T follicular helper cell (primary cell): ENCODE data around the gene ATP11A.
A peak's percentile ranks its signal among the peaks of the same experiment; 100 is the strongest.
"Not testable (repeated sequence)": the region's sequence is repeated elsewhere in the genome, so short reads cannot be mapped to it uniquely, and the experiment has no call there.

Experiments
- DNase-seq: peaks from one replicate; pipeline ENCODE4 v3.0.0-alpha.2; 2020; ENCODE audit warnings: low read depth

Gene ATP11A

DNA sequence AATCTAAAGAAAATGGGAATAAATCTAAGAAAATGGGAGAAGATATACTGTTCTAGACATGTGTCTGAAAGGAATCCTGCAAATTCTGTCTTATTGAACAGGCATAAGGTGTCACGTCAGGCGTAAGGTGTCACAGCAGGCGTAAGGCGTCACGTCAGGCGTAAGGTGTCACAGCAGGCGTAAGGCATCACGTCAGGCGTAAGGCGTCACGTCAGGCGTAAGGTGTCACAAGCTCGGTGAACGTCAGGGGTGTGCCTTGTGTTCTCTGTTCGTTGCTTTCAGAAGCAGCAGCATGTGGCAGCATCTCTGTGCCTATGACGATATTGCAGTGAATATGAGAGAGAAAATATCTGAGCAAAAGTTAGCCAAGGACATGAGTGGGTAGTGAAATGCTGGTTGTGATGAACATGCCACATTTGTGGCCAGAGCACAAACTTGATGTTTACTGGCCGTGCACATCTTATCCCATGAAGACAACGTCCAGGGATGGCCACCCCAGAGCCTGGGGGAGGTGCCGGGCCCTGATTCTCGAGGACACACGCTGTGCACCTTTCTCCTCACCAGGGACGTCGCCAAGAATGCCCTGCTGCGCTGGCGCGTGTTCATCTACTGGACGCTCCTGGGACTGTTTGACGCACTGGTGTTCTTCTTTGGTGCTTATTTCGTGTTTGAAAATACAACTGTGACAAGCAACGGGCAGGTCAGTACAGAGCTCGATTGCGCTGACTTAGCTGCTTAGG lies 172.2 kb downstream of the ATP11A start:
- no peak for DNase-seq

DNA sequence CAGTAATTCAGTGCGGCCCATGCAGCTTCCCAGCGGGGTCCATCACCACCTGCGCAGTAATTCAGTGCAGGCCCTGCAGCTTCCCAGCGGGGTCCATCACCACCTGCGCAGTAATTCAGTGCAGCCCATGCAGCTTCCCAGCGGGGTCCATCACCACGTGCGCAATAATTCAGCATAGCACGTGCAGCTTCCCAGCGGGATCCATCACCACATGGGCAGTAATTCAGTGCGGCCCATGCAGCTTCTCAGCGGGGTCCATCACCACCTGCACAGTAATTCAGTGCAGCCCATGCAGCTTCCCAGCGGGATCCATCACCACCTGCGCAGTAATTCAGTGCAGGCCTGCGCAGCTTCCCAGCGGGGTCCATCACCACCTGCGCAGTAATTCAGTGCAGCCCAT lies 173.5 kb downstream of the ATP11A start:
- DNase-seq, result not testable (repeated sequence)

DNA sequence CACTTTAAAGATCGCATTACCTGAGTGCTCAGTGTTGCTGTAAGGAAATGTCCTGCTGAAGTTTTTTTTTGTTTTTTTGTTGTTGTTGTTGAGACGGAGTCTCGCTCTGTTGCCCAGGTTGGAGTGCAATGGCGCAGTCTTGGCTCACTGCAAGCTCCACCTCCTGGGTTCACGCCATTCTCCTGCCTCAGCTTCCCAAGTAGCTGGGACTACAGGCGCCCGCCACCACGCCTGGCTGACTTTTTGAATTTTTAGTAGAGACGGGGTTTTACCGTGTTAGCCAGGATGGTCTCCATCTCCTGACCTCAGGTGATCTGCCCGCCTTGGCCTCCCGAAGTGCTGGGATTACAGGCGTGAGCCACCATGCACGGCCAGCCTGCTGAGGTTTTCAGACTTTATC lies 175.6 kb downstream of the ATP11A start:
- not testable (repeated sequence) for DNase-seq

- no peak for DNase-seq
Observed at GRCh38 chr13:112867301-112867711, 177.5 kb downstream of the ATP11A start.

DNA sequence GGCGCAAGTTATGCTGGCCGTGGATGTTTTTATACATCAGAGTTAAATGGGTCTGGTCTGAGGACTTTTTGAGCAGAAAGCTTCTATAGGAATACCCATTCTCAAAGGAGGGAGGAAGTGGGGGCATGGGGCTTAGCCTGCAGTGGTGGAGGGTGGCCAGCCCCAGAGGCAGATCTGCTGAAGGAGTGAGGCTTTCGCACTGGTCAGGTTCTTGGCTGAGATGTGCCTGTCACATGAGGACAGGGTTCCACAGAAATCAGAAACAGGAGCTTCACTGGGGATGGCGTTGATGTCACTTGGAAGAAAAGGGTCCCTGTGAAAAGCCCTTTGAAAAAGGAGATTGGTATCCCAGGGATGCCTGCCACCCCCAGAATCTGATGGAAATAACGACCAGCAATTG lies 178.5 kb downstream of the ATP11A start:
- DNase-seq, result no peak

GRCh38 chr13:112869202-112870050 lies 179.6 kb downstream of the ATP11A start:
- DNase-seq, result no peak

GRCh38 chr13:112870051-112870331 lies 180.2 kb downstream of the ATP11A start:
- no peak for DNase-seq

GRCh38 chr13:112870737-112871287 lies 181.0 kb downstream of the ATP11A start:
- DNase-seq, result no peak

GRCh38 chr13:112871742-112872141 lies 181.9 kb downstream of the ATP11A start:
- DNase-seq, result no peak

DNA sequence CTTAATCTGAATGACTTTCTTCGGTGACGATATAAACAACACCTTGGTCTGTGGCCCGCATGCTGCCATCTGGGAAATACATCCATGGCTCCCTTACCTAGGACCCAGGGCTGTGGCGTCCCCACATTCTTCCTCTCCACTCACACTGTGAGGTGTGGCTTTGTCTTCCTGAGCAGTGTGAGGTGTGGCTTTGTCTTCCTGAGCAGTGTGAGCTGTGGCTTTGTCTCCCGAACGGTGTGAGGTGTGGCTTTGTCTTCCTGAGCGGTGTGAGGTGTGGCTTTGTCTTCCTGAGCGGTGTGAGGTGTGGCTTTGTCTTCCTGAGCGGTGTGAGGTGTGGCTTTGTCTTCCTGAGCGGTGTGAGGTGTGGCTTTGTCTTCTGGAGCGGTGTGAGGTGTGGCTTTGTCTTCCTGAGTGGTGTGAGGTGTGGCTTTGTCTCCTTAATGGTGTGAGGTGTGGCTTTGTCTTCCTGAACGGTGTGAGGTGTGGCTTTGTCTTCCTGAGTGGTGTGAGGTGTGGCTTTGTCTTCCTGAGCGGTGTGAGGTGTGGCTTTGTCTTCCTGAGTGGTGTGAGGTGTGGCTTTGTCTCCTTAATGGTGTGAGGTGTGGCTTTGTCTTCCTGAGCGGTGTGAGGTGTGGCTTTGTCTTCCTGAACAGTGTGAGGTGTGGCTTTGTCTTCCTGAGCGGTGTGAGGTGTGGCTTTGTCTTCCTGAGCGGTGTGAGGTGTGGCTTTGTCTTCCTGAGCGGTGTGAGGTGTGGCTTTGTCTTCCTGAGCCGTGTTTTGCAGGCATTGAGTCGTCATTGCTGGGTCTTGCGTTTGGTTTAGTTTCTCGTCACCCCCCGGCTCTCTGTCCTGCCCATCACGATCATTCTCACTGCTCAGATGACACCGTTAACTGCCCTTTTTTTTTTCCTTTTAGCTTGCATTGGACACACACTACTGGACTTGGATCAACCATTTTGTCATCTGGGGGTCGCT lies 183.1 kb downstream of the ATP11A start:
- DNase-seq, result peak; percentile 11

GRCh38 chr13:112873851-112874750 lies 184.3 kb downstream of the ATP11A start:
- peak; percentile 9 for DNase-seq

DNA sequence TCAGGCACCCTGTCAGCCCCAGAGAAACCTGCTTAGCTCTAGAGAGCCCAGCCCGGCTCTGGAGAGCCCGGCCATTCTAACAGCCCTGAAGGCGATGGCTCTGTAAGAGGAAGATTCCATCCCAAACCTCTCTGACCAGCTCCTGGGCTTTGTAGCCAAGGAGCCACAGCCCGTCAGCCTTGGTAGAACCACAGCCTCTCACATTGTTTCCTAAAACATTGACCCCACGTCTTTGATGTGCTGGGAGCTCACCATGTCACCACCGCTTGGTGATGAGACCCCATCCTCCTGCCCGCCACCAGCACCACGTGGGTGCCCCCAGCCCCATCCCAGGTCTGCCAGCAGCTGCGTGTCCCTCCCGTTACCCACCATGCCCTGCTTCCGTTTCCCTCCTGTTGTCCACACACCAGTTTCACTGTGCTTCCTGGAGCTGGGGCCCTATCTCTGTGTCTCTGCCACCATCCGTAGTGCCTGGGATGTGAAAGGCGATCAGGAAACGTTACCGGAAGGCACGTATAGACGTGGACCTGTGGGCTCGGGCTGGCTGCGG lies 185.0 kb downstream of the ATP11A start:
- no peak for DNase-seq

- no peak for DNase-seq
Observed at GRCh38 chr13:112875627-112876026, 185.8 kb downstream of the ATP11A start.

GRCh38 chr13:112876305-112877000 lies 186.6 kb downstream of the ATP11A start:
- DNase-seq, result no peak

DNA sequence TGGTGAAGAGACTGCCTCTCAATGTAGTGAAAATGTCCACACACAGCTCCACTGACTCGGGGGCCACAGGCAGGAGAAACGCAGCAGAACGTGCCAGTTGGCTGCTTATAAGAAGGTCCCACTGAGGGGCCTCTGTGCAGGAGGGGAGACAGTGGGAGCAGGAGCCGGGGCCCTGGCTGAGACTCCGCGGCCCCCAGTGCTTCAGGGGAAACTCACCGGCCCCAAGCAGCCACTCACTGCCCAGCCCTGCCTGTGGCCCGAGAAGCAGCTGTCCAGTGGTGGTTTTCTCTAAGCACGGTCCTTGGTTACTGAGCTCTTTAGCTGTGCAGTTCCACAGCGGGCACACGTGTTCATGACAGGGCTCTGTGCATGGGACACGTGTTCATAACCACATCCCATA lies 187.2 kb downstream of the ATP11A start:
- DNase-seq, result no peak

- DNase-seq, result no peak
Observed at GRCh38 chr13:112877539-112877938, 187.7 kb downstream of the ATP11A start.

GRCh38 chr13:112877976-112878955 lies 188.4 kb downstream of the ATP11A start:
- no peak for DNase-seq

- DNase-seq, result no peak
Observed at GRCh38 chr13:112879283-112879833, 189.5 kb downstream of the ATP11A start.
